HEK293 (cell line): ENCODE results near the gene ACAA1.
A peak's percentile ranks its signal among the peaks of the same experiment; 100 is the strongest.
"Not testable (repeated sequence)": the region's sequence is repeated elsewhere in the genome, so short reads cannot be mapped to it uniquely, and the experiment has no call there.

ENCODE experiments used
- CTCF ChIA-PET: fragments of 350-600 bp; formaldehyde crosslinking; extraction: SDS; loops from one replicate; lab custom pipeline; 2021; ENCODE audit warnings: antibody characterized with exemption; lab: Yijun Ruan, JAX
- POLR2A ChIA-PET: fragments of 300-600 bp; formaldehyde crosslinking; extraction: SDS; loops from one replicate; lab custom pipeline; 2020; ENCODE audit warnings: antibody characterized with exemption, inconsistent platforms; lab: Yijun Ruan, JAX
- H3K27ac ChIP-seq: fragments of 200-500 bp; sonication (Bioruptor generic); 2 replicates; pipeline ENCODE4 v1.5.1; 2014; ENCODE audit warnings: low read depth, low read length, control low read depth, inconsistent platforms; ENCODE audit errors: extremely low read depth
- H3K36me3 ChIP-seq, 2 experiments: fragments of 200-500 bp in 1 of 2; sonication (Bioruptor generic) in 1 of 2; 1 replicate in 1 of 2; 2 replicates in 1 of 2; pipeline ENCODE4 v1.5.1; 2014 to 2017; ENCODE audit warnings: inconsistent platforms in 2 of 2, low read length in 2 of 2; ENCODE audit not compliant: control insufficient read depth in 2 of 2, insufficient read depth in 1 of 2
- H3K4me1 ChIP-seq: fragments of 200-500 bp; sonication (Bioruptor generic); 2 replicates; pipeline ENCODE4 v1.5.1; 2014; ENCODE audit warnings: mild to moderate bottlenecking, low read length, inconsistent platforms; ENCODE audit not compliant: control insufficient read depth, insufficient read depth
- H3K4me3 ChIP-seq: 2 replicates; pipeline ENCODE4 v1.5.1; 2011; ENCODE audit warnings: low read depth, mild to moderate bottlenecking, control low read depth, low read length, moderate library complexity
- H3K9me3 ChIP-seq: fragments of 200-500 bp; sonication (Bioruptor generic); 2 replicates; pipeline ENCODE4 v1.5.1; 2014; ENCODE audit warnings: low read depth, low read length, inconsistent platforms; ENCODE audit not compliant: control insufficient read depth, insufficient read depth
- CTCF ChIP-seq: fragments of 450-650 bp; formaldehyde crosslinking; IDR thresholded peaks from 2 replicates; pipeline ENCODE4 v1.5.1; 2016; ENCODE audit warnings: missing biosample characterization, missing genetic modification characterization
- GLI4 ChIP-seq: fragments of 450-650 bp; formaldehyde crosslinking; IDR thresholded peaks from 2 replicates; pipeline ENCODE4 v1.5.1; 2016; ENCODE audit warnings: missing biosample characterization, missing genetic modification characterization
- KLF9 ChIP-seq: fragments of 450-650 bp; formaldehyde crosslinking; IDR thresholded peaks from 2 replicates; pipeline ENCODE4 v1.5.1; 2016; ENCODE audit warnings: missing biosample characterization, missing genetic modification characterization, low read depth
- PRDM2 ChIP-seq: fragments of 450-650 bp; formaldehyde crosslinking; IDR thresholded peaks from 2 replicates; pipeline ENCODE4 v1.5.1; 2016; ENCODE audit warnings: missing biosample characterization, missing genetic modification characterization, borderline replicate concordance
- TRIM28 ChIP-seq: IDR thresholded peaks from 2 replicates; pipeline ENCODE4 v1.6.1; 2011; ENCODE audit warnings: low read length, control low read depth, borderline replicate concordance
- ZBTB20 ChIP-seq: fragments of 450-650 bp; formaldehyde crosslinking; IDR thresholded peaks from 2 replicates; pipeline ENCODE4 v1.5.1; 2016; ENCODE audit warnings: missing biosample characterization, missing genetic modification characterization
- ZBTB49 ChIP-seq: fragments of 450-650 bp; formaldehyde crosslinking; IDR thresholded peaks from 2 replicates; pipeline ENCODE4 v1.5.1; 2016; ENCODE audit warnings: missing biosample characterization, missing genetic modification characterization, low read depth
- ZBTB6 ChIP-seq: fragments of 450-650 bp; formaldehyde crosslinking; IDR thresholded peaks from 2 replicates; pipeline ENCODE4 v1.5.1; 2017; ENCODE audit warnings: missing biosample characterization, missing genetic modification characterization
- ZBTB8A ChIP-seq: fragments of 450-650 bp; formaldehyde crosslinking; IDR thresholded peaks from 2 replicates; pipeline ENCODE4 v1.5.1; 2016; ENCODE audit warnings: missing biosample characterization, missing genetic modification characterization
- ZNF174 ChIP-seq: fragments of 450-650 bp; formaldehyde crosslinking; IDR thresholded peaks from 2 replicates; pipeline ENCODE4 v1.5.0; 2017; ENCODE audit warnings: missing biosample characterization, mild to moderate bottlenecking, missing genetic modification characterization
- ZNF202 ChIP-seq: fragments of 450-650 bp; formaldehyde crosslinking; IDR thresholded peaks from 2 replicates; pipeline ENCODE4 v1.5.1; 2016; ENCODE audit warnings: missing biosample characterization, missing genetic modification characterization, borderline replicate concordance
- ZNF335 ChIP-seq: fragments of 450-650 bp; formaldehyde crosslinking; conservative IDR thresholded peaks from 2 replicates; pipeline ENCODE4 v1.5.1; 2016; ENCODE audit warnings: missing biosample characterization, missing genetic modification characterization
- ZNF37A ChIP-seq: fragments of 450-650 bp; IDR thresholded peaks from 2 replicates; pipeline ENCODE4 v1.5.1; 2018; ENCODE audit warnings: missing biosample characterization, missing genetic modification characterization
- ZNF501 ChIP-seq: fragments of 450-650 bp; formaldehyde crosslinking; IDR thresholded peaks from 2 replicates; pipeline ENCODE4 v1.5.1; 2016; ENCODE audit warnings: missing biosample characterization, missing genetic modification characterization
- ZNF580 ChIP-seq: fragments of 450-650 bp; formaldehyde crosslinking; IDR thresholded peaks from 2 replicates; pipeline ENCODE4 v1.5.1; 2016; ENCODE audit warnings: missing biosample characterization, missing genetic modification characterization

The ACAA1 gene

GRCh38 chr3:38084334-38085310, 52.3 kb downstream of the ACAA1 start:
- ChIA-PET CTCF (no interaction called here), POLR2A (no interaction called here)
- TF ChIP-seq ZNF580 (tag by site-specific recombination) (0 out of 2 replicates have a peak, but pooled peaks have one; percentile 32), ZBTB49 (tag by site-specific recombination) (no peak), ZBTB20 (tag by site-specific recombination) (no peak), ZNF335 (tag by site-specific recombination) (0 out of 2 replicates have a peak, but pooled peaks have one; percentile 25), ZNF174 (tag by site-specific recombination) (no peak)
- no peaks in the 10 kb centered on the region for H3K36me3 ChIP-seq
- no peaks in the 10 kb centered on the region for H3K9me3 ChIP-seq
- H3K4me3 ChIP-seq: no peak overlapping the region
- no peaks in the 10 kb centered on the region for H3K4me1 ChIP-seq
- H3K27ac ChIP-seq: no peak overlapping the region

- Histone ChIP-seq H3K36me3 (no peaks in the 10 kb centered on the region), H3K4me3 (no peak overlapping the region), H3K27ac (no peak overlapping the region), H3K4me1 (no peaks in the 10 kb centered on the region), H3K9me3 (no peaks in the 10 kb centered on the region)
- POLR2A ChIA-PET: interaction anchor here (0.7 kb wide), 1 partner anchor 35 kb away, joined by 3 read pairs; no protein-coding TSS in a partner anchor
- TF ChIP-seq TRIM28 (no peak), PRDM2 (tag by site-specific recombination) (no peak), ZNF501 (tag by site-specific recombination) (no peak), ZBTB8A (no peak), GLI4 (tag by site-specific recombination) (no peak), ZNF202 (tag by site-specific recombination) (no peak), ZNF37A (tag by site-specific recombination) (no peak), KLF9 (tag by site-specific recombination) (no peak), CTCF (no peak), ZNF580 (tag by site-specific recombination) (no peak), ZBTB6 (tag by site-specific recombination) (no peak)
- CTCF ChIA-PET: no interaction called here
These were observed 53.0 kb downstream of the ACAA1 start for GRCh38 chr3:38083871-38084333.

GRCh38 chr3:38083254-38083653, 53.7 kb downstream of the ACAA1 start:
- not testable (repeated sequence) for H3K9me3 ChIP-seq, H3K27ac ChIP-seq, H3K4me3 ChIP-seq, H3K4me1 ChIP-seq, H3K36me3 ChIP-seq
- ChIA-PET CTCF (interaction anchor here (0.6 kb wide), 1 partner anchor 432 kb away, joined by 3 read pairs; no protein-coding TSS in a partner anchor), POLR2A (interaction anchor here (0.7 kb wide), 1 partner anchor 36 kb away, joined by 3 read pairs; no protein-coding TSS in a partner anchor)
